ENCODE data around the gene TRABD. TPM values are rescaled to one million over a fixed set of nuclear protein-coding genes. Genes with fewer than 3 reads are reported as not detected.

TRABD gene
- total and polyA plus RNA-seq, 2 donors (not counting 1 experiment from before 2014, with no cell fraction given), result 11.8 to 17.2 TPM

- no peaks in the 10 kb centered on the region for H3K9me3 ChIP-seq (ENCODE audit: control insufficient read depth, insufficient read depth, low read depth, low read length)
- peak in 1 of 2 donors; percentile 14 for DNase-seq (ENCODE audit: low read depth in 2 of 2)
- H2AFZ ChIP-seq (ENCODE audit: low read length), result no peak overlapping the region
- peak overlapping the region; percentile 29 to 70 (median 66) for H3K4me3 ChIP-seq (replicated peaks in 1 of 4; ENCODE audit: control extremely low read depth in 1 of 4, insufficient read depth in 1 of 4, low read depth in 3 of 4, low read length in 4 of 4)
- H3K9ac ChIP-seq (ENCODE audit: insufficient read depth, low read length), result peak overlapping the region; percentile 75
- peak overlapping the region; percentile 58 for H3K27ac ChIP-seq (ENCODE audit: insufficient read depth, low read length)
- H3K79me2 ChIP-seq (ENCODE audit: control insufficient read depth, insufficient read depth, low read length), result peaks cover 16% of the 10 kb centered on the region
- no peaks in the 10 kb centered on the region for H4K20me1 ChIP-seq (ENCODE audit: control insufficient read depth, extremely low read depth, insufficient read depth, low read length)
- no peaks in the 10 kb centered on the region for H3K27me3 ChIP-seq (ENCODE audit: control insufficient read depth, insufficient read depth, low read length)
- TF ChIP-seq EZH2 (IDR thresholded peaks at IDR 0.05; ENCODE audit: low read length, missing control alignments) (no peak), CTCF (conservative IDR thresholded peaks at IDR 0.05 in 1 of 2, IDR thresholded peaks at IDR 0.05 in 1 of 2; ENCODE audit: low read depth in 1 of 2, low read length in 2 of 2) (no peak)
- H3K36me3 ChIP-seq (ENCODE audit: control insufficient read depth, insufficient read depth, low read length), result peaks cover 18% of the 10 kb centered on the region
- H3K4me1 ChIP-seq (ENCODE audit: control insufficient read depth, extremely low read depth, insufficient read depth, low read length), result peaks cover 2% of the 10 kb centered on the region
- peak overlapping the region; percentile 82 for H3K4me2 ChIP-seq (ENCODE audit: extremely low read depth, insufficient read depth, low read length)
Observed at GRCh38 chr22:50199829-50200460, 14.2 kb downstream of the TRABD start.

DNA sequence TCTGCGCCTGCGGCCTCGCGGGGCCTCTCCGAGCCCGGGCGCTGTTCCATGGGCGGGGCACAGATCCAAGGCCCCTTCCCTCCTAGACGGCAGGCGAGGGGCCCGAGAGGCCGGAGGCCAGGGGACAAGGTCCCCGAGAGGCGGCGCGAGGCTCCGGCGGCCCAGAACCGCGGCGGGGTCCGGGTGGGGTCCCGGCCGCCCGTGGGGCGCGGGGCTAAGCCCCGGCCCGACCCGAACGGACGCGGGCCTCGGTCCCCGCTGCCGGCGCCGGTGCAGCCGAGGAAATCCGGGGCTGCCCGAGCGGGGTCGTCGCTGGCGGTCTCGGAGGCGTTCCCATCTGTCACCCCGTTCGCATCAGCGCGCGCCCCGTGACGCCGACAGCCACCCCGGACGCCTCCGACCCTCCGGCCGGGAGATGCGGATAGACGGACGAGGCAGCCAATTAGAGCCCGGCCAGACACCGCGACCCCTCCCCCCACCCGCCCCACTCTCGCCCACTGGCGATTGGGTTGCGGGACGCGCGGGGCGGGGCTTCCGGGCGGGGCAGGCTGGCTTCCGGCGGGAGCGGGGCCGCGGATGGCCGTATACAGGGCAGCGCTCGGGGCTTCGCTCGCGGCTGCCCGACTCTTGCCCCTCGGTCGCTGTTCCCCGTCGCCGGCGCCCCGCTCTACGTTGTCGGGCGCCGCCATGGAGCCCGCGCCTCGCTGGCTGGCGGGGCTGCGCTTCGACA, 14.9 kb downstream of the TRABD start, which contains the start of gene SELENOO:
Gene SELENOO, plus strand, starts transcription at position 551 of the 730 bp plus-strand sequence. Its CDS starts 26 bp downstream, at position 577.
- TF ChIP-seq CTCF (conservative IDR thresholded peaks at IDR 0.05 in 1 of 2, IDR thresholded peaks at IDR 0.05 in 1 of 2; ENCODE audit: low read depth in 1 of 2, low read length in 2 of 2) (no peak), EZH2 (IDR thresholded peaks at IDR 0.05; ENCODE audit: low read length, missing control alignments) (no peak)
- H3K79me2 ChIP-seq (ENCODE audit: control insufficient read depth, insufficient read depth, low read length), result peaks cover 16% of the 10 kb centered on the region
- peak within 1 kb of the TSS; percentile 58 for H3K27ac ChIP-seq (ENCODE audit: insufficient read depth, low read length)
- peak within 1 kb of the TSS; percentile 49 for H2AFZ ChIP-seq (ENCODE audit: low read length)
- H3K9ac ChIP-seq (ENCODE audit: insufficient read depth, low read length), result peak within 1 kb of the TSS; percentile 75
- peaks cover 2% of the 10 kb centered on the region for H3K4me1 ChIP-seq (ENCODE audit: control insufficient read depth, extremely low read depth, insufficient read depth, low read length)
- peak; percentile 80 to 84 for DNase-seq (ENCODE audit: low read depth in 2 of 2)
- H3K36me3 ChIP-seq (ENCODE audit: control insufficient read depth, insufficient read depth, low read length), result peaks cover 18% of the 10 kb centered on the region
- H3K4me3 ChIP-seq (replicated peaks in 1 of 4; ENCODE audit: control extremely low read depth in 1 of 4, insufficient read depth in 1 of 4, low read depth in 3 of 4, low read length in 4 of 4), result peak within 1 kb of the TSS; percentile 63 to 86 (median 72)
- no peaks in the 10 kb centered on the region for H3K27me3 ChIP-seq (ENCODE audit: control insufficient read depth, insufficient read depth, low read length)
- H3K9me3 ChIP-seq (ENCODE audit: control insufficient read depth, insufficient read depth, low read depth, low read length), result no peaks in the 10 kb centered on the region
- H3K4me2 ChIP-seq (ENCODE audit: extremely low read depth, insufficient read depth, low read length), result peak within 1 kb of the TSS; percentile 98
- H4K20me1 ChIP-seq (ENCODE audit: control insufficient read depth, extremely low read depth, insufficient read depth, low read length), result no peaks in the 10 kb centered on the region

All from fibroblast of lung (primary cell).